Spinal cord (tissue), 10 donors: ENCODE results near the gene DQX1. TPM values are rescaled to one million over a fixed set of nuclear protein-coding genes. Genes with fewer than 3 reads are reported as not detected.
A peak's percentile ranks its signal among the peaks of the same experiment; 100 is the strongest.

ENCODE experiments used
- DNase-seq, 6 donors: peaks; one replicate each; pipeline versions ENCODE4 v3.0.0 to v3.0.0-alpha.2; 2013 to 2015; ENCODE audit warnings: low spot score in 6 of 6, low read depth in 4 of 6
- H3K27ac ChIP-seq: one replicate; pipeline ENCODE4 v1.5.1; 2013; ENCODE audit warnings: low read depth, low read length, control low read depth
- H3K27me3 ChIP-seq: one replicate; pipeline ENCODE4 v1.6.1; 2013; ENCODE audit warnings: low read length; ENCODE audit not compliant: control insufficient read depth, insufficient read depth
- H3K36me3 ChIP-seq: one replicate; pipeline ENCODE4 v1.6.1; 2013; ENCODE audit warnings: low read length; ENCODE audit not compliant: control insufficient read depth, insufficient read depth
- H3K4me1 ChIP-seq: one replicate; pipeline ENCODE4 v1.6.1; 2013; ENCODE audit warnings: low read length; ENCODE audit not compliant: control insufficient read depth, insufficient read depth
- H3K4me3 ChIP-seq: one replicate; pipeline ENCODE4 v1.5.1; 2013; ENCODE audit warnings: low read depth, low read length, control low read depth
- H3K9me3 ChIP-seq: one replicate; pipeline ENCODE4 v1.6.1; 2013; ENCODE audit warnings: low read length; ENCODE audit not compliant: control insufficient read depth, insufficient read depth
- WGBS: methylation state at CpG from one replicate; pipeline ENCODE4 v1.1.5; 2013; ENCODE audit warnings: missing lambda C conversion rate; ENCODE audit not compliant: insufficient coverage; 5-methylcytosine and 5-hydroxymethylcytosine counted together
- polyA plus RNA-seq, 2 donors: library from polyadenylated mRNA; unstranded; fragments of 120-200 nt; gene quantifications; one replicate each; pipeline ENCODE4 v1.2.1, GENCODE V29; 2013; ENCODE audit not compliant: insufficient read length in 2 of 2
- total RNA-seq, 2 donors: library from RNA; depleted of rRNA in 1 of 2; stranded (reverse); fragments of 120-200 nt in 1 of 2; fragments of >200 nt in 1 of 2; gene quantifications; one replicate each; pipeline versions ENCODE4 v1.2.3 to v1.2.4, GENCODE V29; 2013 to 2014
- donor health status: healthy.

DQX1 gene
- total and polyA plus RNA-seq, 4 donors = 0.28 to 0.62 (median 0.32) TPM; not detected in 1

DNA sequence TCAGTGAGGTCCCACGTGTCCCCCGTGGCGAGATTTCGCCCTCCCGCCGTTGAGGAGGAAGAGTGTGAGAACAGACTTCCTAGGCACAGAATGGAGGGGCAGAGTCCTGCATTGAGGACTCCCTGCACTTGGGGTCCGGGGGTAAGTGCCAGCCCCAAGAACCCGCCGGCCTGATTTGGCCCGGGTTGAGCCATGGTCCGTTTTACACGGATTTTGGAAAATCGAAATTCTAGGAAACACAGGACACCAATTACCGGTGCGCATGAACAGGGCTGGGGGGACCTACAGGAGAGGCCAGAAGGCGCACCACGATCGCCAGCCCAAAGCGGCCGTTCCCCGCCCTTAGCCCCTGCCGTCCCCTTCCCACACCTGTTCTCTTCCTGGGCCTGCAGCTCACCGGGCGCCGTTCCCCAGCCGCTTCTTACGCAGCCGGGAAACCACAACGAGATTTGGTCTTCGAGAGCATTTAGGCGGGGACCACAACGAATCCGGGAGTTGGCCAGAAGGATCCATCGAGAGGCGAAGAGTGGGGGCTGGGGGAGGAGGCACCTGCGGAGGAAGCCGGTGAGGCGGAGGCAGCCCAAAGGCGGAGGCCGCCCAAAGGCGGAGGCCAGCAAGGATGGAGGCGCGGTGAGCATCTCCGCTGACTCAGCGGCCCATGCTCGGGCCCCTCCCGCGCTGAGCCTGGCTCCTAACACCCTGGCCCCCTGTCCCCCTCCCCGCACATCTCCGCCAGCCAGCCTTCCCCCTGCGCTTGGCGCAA, 12.2 kb downstream of the DQX1 start:
- peaks cover 29% of the 10 kb centered on the region for H3K4me1 ChIP-seq
- 2% methylated on average over 52 of the region's 52 CpGs for WGBS
- H3K36me3 ChIP-seq = no peaks in the 10 kb centered on the region
- peaks cover 96% of the 10 kb centered on the region for H3K27me3 ChIP-seq
- no peaks in the 10 kb centered on the region for H3K9me3 ChIP-seq
- H3K4me3 ChIP-seq = no peak overlapping the region
- H3K27ac ChIP-seq = no peak overlapping the region
- DNase-seq = peak in 2 of 6 donors; percentile 38 to 42

DNA sequence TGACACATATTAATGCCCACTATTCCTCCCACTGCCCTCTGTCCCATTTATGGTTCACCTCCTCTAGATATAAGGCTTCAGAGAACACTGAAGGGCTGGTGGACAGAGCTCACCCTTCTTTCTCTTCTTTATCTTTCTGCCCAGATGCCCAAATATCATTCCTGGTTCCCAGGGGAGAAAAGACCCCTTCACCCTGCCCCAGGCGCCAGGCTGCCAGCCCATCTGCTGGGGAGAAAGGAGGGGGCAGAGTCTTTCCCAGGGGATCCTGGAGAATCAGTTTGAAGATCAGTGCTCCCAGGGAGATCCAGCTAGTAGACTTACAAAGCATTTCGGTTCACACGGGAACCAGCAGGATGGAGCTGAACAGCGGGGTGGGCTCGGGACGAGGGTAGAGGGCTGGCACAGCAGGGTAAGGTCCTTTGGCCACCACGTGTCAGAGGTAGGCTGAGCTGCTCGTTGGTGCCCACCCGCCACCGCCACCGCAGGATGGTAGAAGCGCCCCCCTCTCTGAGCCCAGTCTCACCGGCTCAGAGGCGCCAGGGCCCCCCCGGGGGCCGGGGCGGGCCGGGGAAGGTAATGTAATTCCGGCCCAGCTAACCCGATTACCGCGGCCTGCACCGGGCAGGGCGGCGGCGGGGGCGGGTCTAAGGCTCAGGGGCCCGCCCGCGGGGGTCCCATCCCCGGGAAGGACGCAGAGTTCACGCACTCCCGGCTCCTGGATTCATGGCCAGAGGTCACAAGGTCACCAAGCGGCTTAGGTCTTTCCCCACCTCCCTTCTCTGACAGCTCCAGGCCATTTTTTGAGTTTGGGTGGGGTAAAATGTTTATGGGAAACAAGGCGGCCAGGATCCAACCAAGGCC, 13.1 kb downstream of the DQX1 start:
- Histone ChIP-seq H3K4me3 (no peak overlapping the region), H3K9me3 (no peaks in the 10 kb centered on the region), H3K4me1 (peaks cover 34% of the 10 kb centered on the region), H3K36me3 (no peaks in the 10 kb centered on the region), H3K27ac (no peak overlapping the region), H3K27me3 (peaks cover 92% of the 10 kb centered on the region)
- DNase-seq = no peak
- under 1% methylated on average over 34 of the region's 36 CpGs for WGBS

DNA sequence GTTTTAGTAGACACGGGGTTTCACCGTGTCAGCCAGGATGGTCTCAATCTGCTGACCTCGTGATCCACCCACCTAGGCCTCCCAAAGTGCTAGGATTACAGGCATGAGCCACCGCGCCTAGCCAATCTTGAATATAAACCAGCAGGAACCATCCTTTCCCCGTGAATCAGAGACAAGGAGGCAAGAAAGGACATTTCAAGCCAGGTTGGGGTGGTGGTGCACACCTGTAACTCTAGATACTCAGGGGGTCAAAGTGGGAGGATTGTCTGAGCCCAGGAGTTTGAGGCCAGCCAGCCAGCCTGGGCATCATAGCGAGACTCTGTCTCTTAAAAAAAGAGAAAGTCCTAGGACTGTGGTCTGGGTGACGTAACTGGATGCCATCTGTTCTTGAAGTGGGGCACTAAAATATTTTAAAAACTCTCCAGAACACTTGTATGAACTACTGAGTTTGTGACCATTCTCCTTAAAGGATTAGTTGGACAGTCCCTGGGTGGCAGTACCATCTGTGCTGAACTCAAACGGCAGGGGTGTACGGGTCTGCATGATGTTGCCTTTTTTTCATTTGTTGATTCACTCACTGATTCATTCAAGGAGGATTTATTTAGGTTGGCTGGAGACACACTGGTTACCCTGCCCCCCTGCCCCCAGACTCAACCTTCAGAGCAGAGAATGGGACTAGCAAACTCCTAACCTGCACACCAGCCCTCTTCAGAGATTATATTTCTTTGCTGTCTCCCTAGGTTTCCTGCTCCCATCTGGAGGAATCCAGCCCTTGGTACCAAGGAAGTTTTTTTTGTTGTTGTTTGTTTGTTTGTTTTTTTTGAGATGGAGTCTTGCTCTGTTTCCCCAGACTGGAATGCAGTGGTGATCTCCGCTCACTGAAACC, 14.7 kb downstream of the DQX1 start:
- H3K9me3 ChIP-seq = no peaks in the 10 kb centered on the region
- DNase-seq = no peak
- peaks cover 42% of the 10 kb centered on the region for H3K4me1 ChIP-seq
- 35% methylated on average over 7 of the region's 11 CpGs for WGBS
- H3K4me3 ChIP-seq = no peak overlapping the region
- no peaks in the 10 kb centered on the region for H3K36me3 ChIP-seq
- H3K27ac ChIP-seq = no peak overlapping the region
- peaks cover 81% of the 10 kb centered on the region for H3K27me3 ChIP-seq

DNA sequence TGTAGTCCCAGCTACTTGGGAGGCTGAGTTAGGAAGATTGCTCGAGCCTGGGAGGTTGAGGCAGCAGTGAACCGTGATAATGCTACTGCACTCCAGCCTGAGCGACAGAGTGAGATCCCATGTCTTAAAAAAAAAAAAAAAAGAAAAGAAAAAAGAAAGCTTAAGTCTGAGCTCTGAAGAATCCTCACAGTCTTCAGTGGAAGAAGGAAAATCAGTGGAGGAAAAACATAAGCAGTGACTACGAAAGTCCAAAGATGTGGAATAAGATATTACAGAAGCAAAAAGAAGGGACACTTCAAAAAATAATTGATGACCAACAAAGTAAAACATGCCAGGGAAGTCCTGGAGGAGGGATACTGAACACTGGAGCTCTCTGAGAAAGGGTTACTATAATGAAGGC, 15.8 kb downstream of the DQX1 start:
- 84% methylated on average over 4 of the region's 4 CpGs for WGBS
- peaks cover 79% of the 10 kb centered on the region for H3K27me3 ChIP-seq
- peaks cover 9% of the 10 kb centered on the region for H3K36me3 ChIP-seq
- DNase-seq = no peak
- peaks cover 42% of the 10 kb centered on the region for H3K4me1 ChIP-seq
- H3K4me3 ChIP-seq = no peak overlapping the region
- H3K9me3 ChIP-seq = no peaks in the 10 kb centered on the region
- no peak overlapping the region for H3K27ac ChIP-seq

DNA sequence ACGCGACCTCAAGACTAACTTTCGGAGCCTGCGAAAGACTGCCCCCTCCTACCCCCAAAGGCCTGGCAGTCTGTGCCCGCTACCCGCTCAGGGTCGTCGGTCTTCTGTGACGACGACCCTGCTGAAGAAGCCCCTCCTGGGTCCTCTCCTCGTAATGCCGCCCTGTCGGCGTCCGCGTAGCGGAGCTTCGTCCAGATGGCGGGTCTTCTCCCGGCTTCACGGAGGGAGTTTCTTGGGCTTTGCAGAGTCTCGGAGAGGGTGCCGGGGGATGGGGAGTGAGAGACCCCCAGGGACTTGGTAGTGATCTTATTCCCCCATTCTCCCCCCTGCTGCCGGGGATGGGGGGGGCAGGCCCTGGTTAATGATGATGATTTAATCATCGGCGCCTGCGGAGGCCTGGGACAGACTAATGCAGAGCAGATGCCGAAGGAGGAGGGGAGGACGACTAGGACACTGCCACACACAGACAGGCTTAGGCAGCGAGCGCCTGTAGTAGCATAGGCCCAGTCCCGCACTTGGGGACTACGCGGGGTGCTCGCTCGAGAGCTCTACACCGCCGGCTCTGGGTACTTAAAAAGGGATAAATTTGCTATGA, 18.0 kb downstream of the DQX1 start:
- Histone ChIP-seq H3K36me3 (peaks cover 15% of the 10 kb centered on the region), H3K9me3 (no peaks in the 10 kb centered on the region), H3K4me3 (peak overlapping the region; percentile 100), H3K4me1 (peaks cover 42% of the 10 kb centered on the region), H3K27ac (peak overlapping the region; percentile 100), H3K27me3 (peaks cover 79% of the 10 kb centered on the region)
- DNase-seq = peak in 1 of 6 donors; percentile 69
- 1% methylated on average over 29 of the region's 38 CpGs for WGBS

DNA sequence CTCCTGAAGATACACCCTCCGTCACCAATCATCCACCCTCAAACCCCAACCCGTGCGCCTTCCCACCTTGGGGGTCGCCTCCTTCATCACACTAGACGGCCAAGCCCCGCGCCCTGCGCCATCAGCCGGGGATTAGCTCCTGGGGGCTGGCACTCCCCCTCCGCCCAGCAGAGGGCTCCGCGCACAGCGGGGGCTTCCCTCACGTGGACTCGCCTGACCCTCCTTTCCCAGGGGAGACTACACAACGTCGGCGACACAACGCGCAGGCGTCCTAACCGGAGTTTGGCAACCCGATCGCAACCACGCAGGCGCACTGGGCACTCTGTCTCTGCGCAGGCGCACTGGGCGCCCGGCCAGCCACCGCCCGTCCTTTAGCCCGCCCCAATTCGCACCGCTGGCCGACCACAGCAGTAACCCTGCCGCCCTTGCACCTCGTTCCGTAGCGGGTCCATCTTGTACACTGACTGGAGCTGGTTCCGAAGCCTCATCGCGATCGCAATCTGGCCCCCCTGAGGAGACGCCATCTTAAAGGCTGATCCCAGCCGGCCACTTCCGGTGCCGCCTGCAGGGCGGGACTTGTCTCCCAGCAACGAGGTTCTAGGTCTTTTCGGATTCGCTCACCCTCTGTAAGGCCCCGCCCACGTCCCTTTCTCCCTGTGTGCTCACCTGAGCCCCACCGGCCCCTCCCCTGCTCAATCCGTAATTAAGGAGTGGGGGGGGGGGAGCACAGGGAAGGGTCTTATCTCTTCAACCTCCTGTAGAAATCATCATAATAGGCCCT, 18.7 kb downstream of the DQX1 start, which contains the start of gene PCGF1:
Gene PCGF1 (minus strand): TSS at position 551 of the 781 bp plus-strand sequence. CDS start 27 bp downstream, at position 524.
- H3K4me1 ChIP-seq = peaks cover 49% of the 10 kb centered on the region
- H3K9me3 ChIP-seq = no peaks in the 10 kb centered on the region
- H3K36me3 ChIP-seq = peaks cover 15% of the 10 kb centered on the region
- H3K27ac ChIP-seq = peak within 1 kb of the TSS; percentile 100
- H3K27me3 ChIP-seq = peaks cover 80% of the 10 kb centered on the region
- DNase-seq = peak; percentile 98 to 100 (median 98)
- peak within 1 kb of the TSS; percentile 100 for H3K4me3 ChIP-seq
- WGBS = under 1% methylated on average over 49 of the region's 56 CpGs

DNA sequence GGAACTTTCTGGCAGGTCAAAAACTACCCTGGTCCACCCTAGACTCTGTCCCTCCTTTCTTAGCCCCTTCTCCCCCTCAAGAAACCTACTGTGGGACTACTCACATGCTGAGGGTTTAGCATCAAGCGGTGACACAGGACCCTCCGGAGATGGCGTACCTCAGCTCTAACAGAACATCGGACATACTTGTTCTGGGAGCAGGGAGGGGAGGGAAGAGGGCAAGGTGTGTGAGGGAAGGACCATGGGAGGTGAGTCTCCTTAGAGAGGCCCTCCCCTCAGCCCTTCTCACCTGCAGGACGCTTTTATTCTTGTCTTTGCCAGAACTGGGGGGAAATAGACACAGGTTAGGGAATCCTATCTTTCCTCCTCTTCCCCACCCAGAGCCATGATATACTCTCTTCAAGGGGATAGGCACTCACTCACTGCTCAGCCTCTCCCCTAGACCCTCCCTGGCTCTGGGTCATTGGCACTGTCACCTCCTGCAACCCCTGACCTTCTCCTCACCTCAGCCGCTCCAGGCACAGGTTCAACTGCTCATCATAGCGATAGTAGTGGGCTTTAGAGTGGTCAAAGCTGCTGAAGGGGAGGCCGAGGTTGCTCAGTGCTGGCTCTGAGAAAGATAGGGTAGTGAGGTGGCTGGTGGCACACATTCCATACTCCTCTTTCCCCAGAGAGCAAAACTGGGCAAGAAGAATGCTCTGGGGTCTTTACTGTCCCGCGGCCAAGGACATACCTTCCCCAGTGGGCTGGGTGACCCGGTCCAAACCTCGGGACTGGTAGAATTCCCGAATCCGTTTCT, 20.4 kb downstream of the DQX1 start:
- peaks cover 15% of the 10 kb centered on the region for H3K36me3 ChIP-seq
- DNase-seq = no peak
- WGBS = no CpG with 5 or more reads among the region's 14 CpGs
- H3K27ac ChIP-seq = no peak overlapping the region
- H3K4me1 ChIP-seq = peaks cover 55% of the 10 kb centered on the region
- H3K27me3 ChIP-seq = peaks cover 80% of the 10 kb centered on the region
- no peak overlapping the region for H3K4me3 ChIP-seq
- H3K9me3 ChIP-seq = no peaks in the 10 kb centered on the region

DNA sequence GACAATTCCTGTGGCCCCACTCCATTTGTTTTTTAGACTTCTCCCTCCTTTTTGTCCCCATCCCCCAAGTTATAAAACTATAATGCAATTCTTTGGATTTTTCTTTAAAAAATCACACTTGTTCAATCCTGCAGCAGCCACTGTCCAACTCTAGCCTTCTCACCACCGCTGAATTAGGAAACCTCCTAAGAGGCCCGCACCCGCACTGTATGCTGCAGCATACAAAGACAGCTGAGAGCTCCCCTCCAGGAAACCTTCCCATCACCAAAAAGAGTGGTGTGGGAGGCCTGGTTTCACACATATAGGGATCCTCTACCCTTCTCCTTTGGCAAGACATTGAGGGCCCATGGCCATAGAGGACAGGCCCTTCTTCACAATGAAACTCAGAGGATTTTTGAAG, 21.4 kb downstream of the DQX1 start:
- Histone ChIP-seq H3K9me3 (no peaks in the 10 kb centered on the region), H3K27me3 (peaks cover 80% of the 10 kb centered on the region), H3K4me1 (peaks cover 62% of the 10 kb centered on the region), H3K27ac (no peak overlapping the region), H3K36me3 (peaks cover 15% of the 10 kb centered on the region), H3K4me3 (no peak overlapping the region)
- 83% methylated on average over 1 of the region's 3 CpGs for WGBS
- no peak for DNase-seq
